Right hindlimb (tissue), 1 donor: ENCODE results near the gene PITPNM3.

Source experiments
- DNase-seq: peaks from one replicate; pipeline ENCODE4 v3.0.0-alpha.2; 2018

Gene PITPNM3

GRCh38 chr17:6551356-6551755 is 5.0 kb downstream of the PITPNM3 start:
- DNase-seq: no peak

- DNase-seq: no peak
Observed at GRCh38 chr17:6549384-6550036, 6.8 kb downstream of the PITPNM3 start.

GRCh38 chr17:6548578-6549330 is 7.6 kb downstream of the PITPNM3 start:
- no peak for DNase-seq

- no peak for DNase-seq
Observed at GRCh38 chr17:6548034-6548433, 8.3 kb downstream of the PITPNM3 start.

GRCh38 chr17:6547336-6547735 is 9.0 kb downstream of the PITPNM3 start:
- no peak for DNase-seq

- no peak for DNase-seq
Observed at GRCh38 chr17:6546069-6546718, 10.2 kb downstream of the PITPNM3 start.

- DNase-seq: no peak
Observed at GRCh38 chr17:6545291-6545690, 11.1 kb downstream of the PITPNM3 start.

GRCh38 chr17:6544011-6544370 is 12.4 kb downstream of the PITPNM3 start:
- no peak for DNase-seq

- no peak for DNase-seq
Observed at GRCh38 chr17:6543079-6544010, 13.0 kb downstream of the PITPNM3 start.

GRCh38 chr17:6542577-6542976 is 13.8 kb downstream of the PITPNM3 start:
- no peak for DNase-seq

GRCh38 chr17:6541886-6542285 is 14.5 kb downstream of the PITPNM3 start:
- DNase-seq: no peak

- no peak for DNase-seq
Observed at GRCh38 chr17:6539871-6540270, 16.5 kb downstream of the PITPNM3 start.

GRCh38 chr17:6536566-6537065 is 19.7 kb downstream of the PITPNM3 start:
- DNase-seq: no peak

GRCh38 chr17:6536053-6536452 is 20.3 kb downstream of the PITPNM3 start:
- DNase-seq: peak; percentile 40

- DNase-seq: no peak
Observed at GRCh38 chr17:6534846-6535514, 21.4 kb downstream of the PITPNM3 start.

GRCh38 chr17:6532441-6532885 is 23.9 kb downstream of the PITPNM3 start:
- DNase-seq: no peak

- DNase-seq: no peak
Observed at GRCh38 chr17:6531575-6531974, 24.8 kb downstream of the PITPNM3 start.

- DNase-seq: no peak
Observed at GRCh38 chr17:6530324-6530920, 25.9 kb downstream of the PITPNM3 start.

- no peak for DNase-seq
Observed at GRCh38 chr17:6528557-6528956, 27.8 kb downstream of the PITPNM3 start.

- DNase-seq: no peak
Observed at GRCh38 chr17:6526362-6527152, 29.8 kb downstream of the PITPNM3 start.

GRCh38 chr17:6525731-6526130 is 30.6 kb downstream of the PITPNM3 start:
- no peak for DNase-seq
